ENCODE data around the gene TMCO2. TPM values are rescaled to one million over a fixed set of nuclear protein-coding genes. Genes with fewer than 3 reads are reported as not detected.

TMCO2 gene
- total and polyA plus RNA-seq, 10 donors = 0.38 to 0.48 TPM; not detected in 8

DNA sequence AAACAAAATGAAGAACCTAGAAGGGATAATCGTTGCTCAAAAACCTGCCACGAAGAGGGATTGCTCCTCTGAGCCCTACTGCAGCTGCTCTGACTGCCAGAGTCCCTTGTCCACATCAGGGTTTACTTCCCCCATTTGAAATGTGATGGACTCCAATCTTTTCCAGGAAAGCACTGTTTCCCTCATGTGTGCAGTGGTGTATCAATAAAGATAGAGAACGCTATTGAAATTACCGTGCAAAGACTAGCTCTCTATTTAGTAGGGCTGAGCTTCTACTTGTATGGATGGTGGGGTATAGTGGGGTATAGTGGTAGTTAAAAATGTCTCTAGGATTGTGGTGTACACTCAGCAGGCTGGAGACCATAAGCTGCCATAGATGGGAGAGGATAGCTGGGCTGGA is 3.7 kb downstream of the TMCO2 start:
- no peak for TF ChIP-seq POLR2A (IDR thresholded peaks at IDR 0.05)
- no peak for TF ChIP-seq POLR2AphosphoS5 (IDR thresholded peaks at IDR 0.05)
- TF ChIP-seq, protein P1, sequence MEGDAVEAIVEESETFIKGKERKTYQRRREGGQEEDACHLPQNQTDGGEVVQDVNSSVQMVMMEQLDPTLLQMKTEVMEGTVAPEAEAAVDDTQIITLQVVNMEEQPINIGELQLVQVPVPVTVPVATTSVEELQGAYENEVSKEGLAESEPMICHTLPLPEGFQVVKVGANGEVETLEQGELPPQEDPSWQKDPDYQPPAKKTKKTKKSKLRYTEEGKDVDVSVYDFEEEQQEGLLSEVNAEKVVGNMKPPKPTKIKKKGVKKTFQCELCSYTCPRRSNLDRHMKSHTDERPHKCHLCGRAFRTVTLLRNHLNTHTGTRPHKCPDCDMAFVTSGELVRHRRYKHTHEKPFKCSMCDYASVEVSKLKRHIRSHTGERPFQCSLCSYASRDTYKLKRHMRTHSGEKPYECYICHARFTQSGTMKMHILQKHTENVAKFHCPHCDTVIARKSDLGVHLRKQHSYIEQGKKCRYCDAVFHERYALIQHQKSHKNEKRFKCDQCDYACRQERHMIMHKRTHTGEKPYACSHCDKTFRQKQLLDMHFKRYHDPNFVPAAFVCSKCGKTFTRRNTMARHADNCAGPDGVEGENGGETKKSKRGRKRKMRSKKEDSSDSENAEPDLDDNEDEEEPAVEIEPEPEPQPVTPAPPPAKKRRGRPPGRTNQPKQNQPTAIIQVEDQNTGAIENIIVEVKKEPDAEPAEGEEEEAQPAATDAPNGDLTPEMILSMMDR (IDR thresholded peaks at IDR 0.05 in 8 of 11, conservative IDR thresholded peaks at IDR 0.05 in 3 of 11) = no peak
- Histone ChIP-seq H3K36me3 (no peaks in the 10 kb centered on the region), H3K9me3 (no peaks in the 10 kb centered on the region), H3K4me1 (peaks cover 6 to 16% (median 8%) of the 10 kb centered on the region in 6 donors), H3K27ac (no peak overlapping the region), H3K27me3 (replicated peaks in 1 of 7) (no peaks in the 10 kb centered on the region), H3K4me3 (no peak overlapping the region)
- intact Hi-C loops (cut with DNase I; ENCODE audit: low total_unique reads) = no loop called here
- 65 to 75% (median 68%) methylated on average over 4 of the region's 4 CpGs for WGBS, 5 donors
- no peak for DNase-seq

DNA sequence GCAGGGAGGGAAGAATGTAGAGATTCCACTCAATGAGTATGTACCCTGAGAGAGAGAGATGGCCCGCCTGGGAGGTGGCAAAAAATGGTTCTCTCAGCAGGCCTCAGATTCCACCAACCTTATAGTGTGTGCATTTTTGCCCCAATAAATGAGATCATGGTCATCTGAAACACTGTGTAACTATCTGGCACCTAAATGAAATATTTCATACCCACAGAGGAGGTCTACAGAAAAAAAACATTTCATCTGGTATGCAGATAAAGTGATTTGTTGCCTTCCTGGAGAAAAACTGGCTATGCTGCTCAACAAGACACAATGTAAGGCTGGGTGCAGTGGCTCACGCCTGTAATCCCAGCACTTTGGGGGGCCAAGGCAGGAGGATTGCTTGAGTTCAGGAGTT is 4.9 kb downstream of the TMCO2 start:
- no peak overlapping the region for H3K27ac ChIP-seq
- H3K4me1 ChIP-seq = peaks cover 13 to 25% (median 17%) of the 10 kb centered on the region in 6 donors
- intact Hi-C loops (cut with DNase I; ENCODE audit: low total_unique reads) = no loop called here
- WGBS, 5 donors = 67 to 98% (median 94%) methylated on average over 2 of the region's 2 CpGs
- H3K9me3 ChIP-seq = no peaks in the 10 kb centered on the region
- no peak overlapping the region for H3K4me3 ChIP-seq
- no peaks in the 10 kb centered on the region for H3K36me3 ChIP-seq
- no peak for DNase-seq
- TF ChIP-seq, protein P1 (IDR thresholded peaks at IDR 0.05 in 8 of 11, conservative IDR thresholded peaks at IDR 0.05 in 3 of 11) = no peak
- TF ChIP-seq POLR2A (IDR thresholded peaks at IDR 0.05) (no peak), POLR2AphosphoS5 (IDR thresholded peaks at IDR 0.05) (no peak)
- H3K27me3 ChIP-seq (replicated peaks in 1 of 7) = no peaks in the 10 kb centered on the region

DNA sequence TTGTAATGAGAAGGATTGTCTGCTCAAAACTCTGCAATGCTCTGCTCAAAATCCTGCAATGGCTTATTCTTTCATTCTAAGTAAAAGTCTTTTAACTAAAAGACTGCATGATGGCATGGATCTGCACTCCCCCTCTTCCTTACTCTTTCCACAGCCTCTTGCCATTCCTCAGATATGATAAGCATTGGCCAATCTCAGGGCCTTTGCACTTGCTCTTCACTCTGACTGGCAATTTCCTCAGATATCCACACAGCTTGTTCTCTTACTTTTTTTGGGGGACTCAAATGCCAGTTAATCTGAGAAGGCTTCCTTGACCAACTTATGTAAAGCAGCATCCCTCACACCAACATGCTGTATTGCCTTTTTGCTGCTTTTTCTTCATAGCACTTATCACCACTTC is 7.5 kb downstream of the TMCO2 start:
- H3K27me3 ChIP-seq (replicated peaks in 1 of 7) = no peaks in the 10 kb centered on the region
- intact Hi-C loops (cut with DNase I; ENCODE audit: low total_unique reads) = no loop called here
- peaks cover 0 to 10% (median 4%) of the 10 kb centered on the region in 6 donors for H3K36me3 ChIP-seq
- TF ChIP-seq, protein P1 (IDR thresholded peaks at IDR 0.05 in 8 of 11, conservative IDR thresholded peaks at IDR 0.05 in 3 of 11) = no peak
- TF ChIP-seq POLR2A (IDR thresholded peaks at IDR 0.05) (no peak), POLR2AphosphoS5 (IDR thresholded peaks at IDR 0.05) (no peak)
- H3K4me3 ChIP-seq = no peak overlapping the region
- H3K9me3 ChIP-seq = no peaks in the 10 kb centered on the region
- H3K4me1 ChIP-seq = peaks cover 24 to 46% (median 36%) of the 10 kb centered on the region in 6 donors
- DNase-seq = no peak
- no peak overlapping the region for H3K27ac ChIP-seq

DNA sequence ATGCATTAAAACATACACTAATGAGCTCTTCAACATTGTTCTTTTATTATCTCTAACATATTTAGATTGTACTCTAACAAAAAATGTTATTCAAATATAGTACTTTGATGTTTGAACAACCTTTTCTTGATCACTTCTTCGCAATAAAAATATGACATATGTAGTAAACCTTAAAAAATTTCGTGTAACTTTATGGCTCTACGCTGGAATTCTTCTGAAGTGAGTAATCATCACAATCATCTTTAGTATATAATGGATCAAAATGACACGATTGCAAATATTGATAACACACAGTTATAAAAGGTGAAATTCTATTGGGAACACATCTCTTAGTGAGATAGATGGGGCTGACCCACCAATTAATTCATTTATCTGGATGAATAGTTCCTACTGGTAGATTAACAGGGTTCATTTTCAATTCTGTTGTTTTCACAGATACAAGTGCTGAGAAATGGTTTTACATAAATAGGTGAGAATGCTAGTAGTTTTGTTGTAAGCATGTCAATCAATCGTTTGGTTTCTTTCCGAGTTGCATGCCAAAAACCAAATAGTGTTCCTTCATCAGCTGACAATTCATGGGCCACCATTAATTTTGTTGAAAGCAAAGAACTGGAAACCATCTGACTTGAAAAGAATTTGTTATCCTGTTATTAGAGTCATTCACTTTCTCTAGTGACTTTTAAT is 8.8 kb downstream of the TMCO2 start:
- peak overlapping the region in 7 of 8 donors; percentile 91 to 98 (median 95) for H3K27ac ChIP-seq
- peaks cover 0 to 23% (median 16%) of the 10 kb centered on the region in 6 donors for H3K36me3 ChIP-seq
- DNase-seq = no peak
- H3K9me3 ChIP-seq = no peaks in the 10 kb centered on the region
- no peaks in the 10 kb centered on the region for H3K27me3 ChIP-seq (replicated peaks in 1 of 7)
- intact Hi-C loops (cut with DNase I; ENCODE audit: low total_unique reads) = no loop called here
- WGBS, 5 donors = 74 to 81% (median 77%) methylated on average over 6 of the region's 6 CpGs
- TF ChIP-seq, protein P1 (IDR thresholded peaks at IDR 0.05 in 8 of 11, conservative IDR thresholded peaks at IDR 0.05 in 3 of 11) = no peak
- TF ChIP-seq POLR2A (IDR thresholded peaks at IDR 0.05) = no peak
- TF ChIP-seq POLR2AphosphoS5 (IDR thresholded peaks at IDR 0.05) = no peak
- H3K4me1 ChIP-seq = peaks cover 24 to 59% (median 43%) of the 10 kb centered on the region in 6 donors
- peak overlapping the region in 7 of 8 donors; percentile 72 to 98 (median 93) for H3K4me3 ChIP-seq
